ENCODE data around the gene C11orf58.

The C11orf58 gene

DNA sequence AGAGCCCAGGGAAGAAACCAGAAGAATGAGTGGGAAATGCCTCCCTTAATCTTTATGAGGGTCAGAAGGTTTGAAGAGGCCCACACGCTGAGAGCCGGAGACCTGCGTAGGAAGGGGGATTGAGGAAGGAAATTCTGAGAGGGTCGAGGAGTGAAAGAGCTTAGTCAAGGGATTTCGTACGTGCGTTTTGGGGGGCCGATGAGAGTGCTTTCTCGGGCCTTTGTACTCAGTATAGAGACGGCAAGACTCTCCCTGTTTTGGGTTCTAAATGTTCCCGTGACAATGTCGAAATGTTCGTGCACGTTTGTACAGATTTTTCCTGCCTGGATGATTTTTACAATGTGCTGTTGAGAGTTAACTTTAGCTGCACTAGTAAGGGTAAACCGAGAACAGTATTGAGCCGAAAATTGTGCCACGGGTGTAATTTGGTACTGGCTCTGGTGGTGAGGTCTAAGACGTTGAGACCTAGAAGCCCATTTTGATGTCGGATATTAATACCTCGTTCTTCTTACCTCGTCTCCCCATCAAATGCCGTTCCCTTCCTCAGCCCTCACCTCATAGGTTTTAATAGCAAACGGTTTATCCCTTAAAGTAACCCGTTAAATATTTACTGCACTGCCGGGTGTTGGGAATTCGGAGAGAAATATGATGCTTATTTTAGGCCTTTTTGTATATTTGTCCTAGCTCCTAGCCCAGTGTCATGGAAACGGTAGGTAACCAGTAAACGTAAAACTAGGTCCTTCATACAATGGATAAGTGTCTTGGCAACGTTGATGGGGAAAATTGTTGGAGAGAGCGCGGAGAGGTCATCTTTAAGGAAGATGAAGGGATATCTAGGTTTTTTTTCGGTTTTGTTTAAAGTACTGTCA, 734 bp downstream of the C11orf58 start:
- no peak for TF ChIP-seq CTCF (IDR thresholded peaks at IDR 0.05; ENCODE audit: extremely low read depth, missing control alignments)
- DNase-seq (ENCODE audit: low spot score), result no peak

DNA sequence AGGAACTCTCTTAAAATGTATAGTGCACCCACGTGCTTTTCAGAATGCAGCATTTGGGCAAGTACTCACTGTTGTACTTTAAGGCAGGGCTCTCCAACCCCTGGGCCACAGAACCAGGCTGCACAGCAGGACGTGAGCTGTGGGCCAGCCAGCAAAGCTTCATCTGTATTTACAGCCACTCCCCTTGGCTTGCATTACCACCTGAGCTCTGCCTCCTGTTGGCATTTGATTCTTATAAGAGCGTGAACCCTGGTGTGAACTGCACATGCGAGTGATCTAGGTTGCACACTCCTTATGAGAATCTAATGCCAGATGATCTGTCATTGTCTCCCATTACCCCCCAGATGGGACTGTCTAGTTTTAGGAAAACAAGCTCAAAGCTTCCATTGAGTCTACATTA, 3.0 kb downstream of the C11orf58 start:
- TF ChIP-seq CTCF (IDR thresholded peaks at IDR 0.05; ENCODE audit: extremely low read depth, missing control alignments), result no peak

GRCh38 chr11:16743478-16743877, 5.0 kb downstream of the C11orf58 start:
- TF ChIP-seq CTCF (IDR thresholded peaks at IDR 0.05; ENCODE audit: extremely low read depth, missing control alignments), result no peak
- no peak for DNase-seq (ENCODE audit: low spot score)

More for the DNA sequence above, 3.0 kb downstream of the C11orf58 start:
- DNase-seq (ENCODE audit: low spot score), result no peak

DNA sequence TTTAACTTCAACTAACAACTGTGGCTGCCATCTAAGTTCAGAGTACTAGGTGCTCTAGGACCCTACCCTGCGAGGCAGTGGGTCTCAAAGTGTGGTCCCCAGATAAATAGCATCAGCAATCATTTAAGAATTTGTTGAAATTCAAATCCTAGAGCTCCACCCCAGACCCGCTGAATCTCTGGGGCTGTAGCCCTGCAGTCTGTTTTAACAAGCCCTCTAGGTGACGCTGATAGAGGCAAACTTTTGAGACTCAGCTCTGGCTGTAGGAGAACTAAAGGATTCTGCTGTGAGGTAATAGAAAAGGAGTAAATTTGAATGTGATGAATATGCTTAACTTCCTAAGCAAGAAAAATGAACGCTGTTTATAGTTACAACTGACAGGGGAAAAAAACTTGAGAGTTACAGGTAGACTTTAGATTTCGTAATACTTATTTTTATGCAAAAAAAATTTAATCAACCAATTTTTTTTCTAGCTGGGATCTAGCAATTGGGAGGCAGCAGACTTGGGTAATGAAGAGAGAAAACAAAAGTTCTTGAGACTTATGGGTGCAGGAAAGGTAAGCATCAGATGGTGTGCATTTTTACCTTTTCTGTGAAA, 5.8 kb downstream of the C11orf58 start:
- TF ChIP-seq CTCF (IDR thresholded peaks at IDR 0.05; ENCODE audit: extremely low read depth, missing control alignments), result no peak
- no peak for DNase-seq (ENCODE audit: low spot score)

DNA sequence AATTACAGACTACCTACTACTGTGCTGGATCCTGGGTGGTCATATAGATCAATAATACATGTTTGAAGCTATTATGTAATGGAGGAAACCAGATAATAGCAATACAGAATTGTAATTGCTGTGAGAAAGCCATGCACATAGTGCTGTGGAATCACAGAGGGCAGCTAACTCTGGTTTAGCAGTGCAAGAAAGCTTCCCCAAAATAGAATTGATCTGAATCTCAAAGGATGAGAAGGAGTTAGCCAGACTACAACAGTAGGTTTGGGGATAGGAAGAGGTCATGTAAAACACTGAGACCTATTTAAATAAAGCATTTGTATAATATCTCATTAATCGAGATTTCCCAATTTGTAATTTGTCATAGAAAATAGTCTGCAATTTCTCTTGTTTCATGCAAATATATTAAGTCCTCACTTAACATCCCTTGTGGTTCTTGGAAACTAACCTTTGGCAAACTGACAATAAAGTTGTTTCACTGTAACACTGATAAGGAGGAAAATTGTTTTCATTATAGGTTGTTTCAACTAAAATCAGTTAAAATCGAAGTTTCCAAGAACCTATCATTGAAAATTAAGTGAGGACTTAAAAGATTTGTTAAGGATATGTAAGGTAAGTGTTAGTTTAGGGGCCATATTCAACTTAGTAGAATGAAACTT, 7.6 kb downstream of the C11orf58 start:
- no peak for TF ChIP-seq CTCF (IDR thresholded peaks at IDR 0.05; ENCODE audit: extremely low read depth, missing control alignments)
- no peak for DNase-seq (ENCODE audit: low spot score)

GRCh38 chr11:16749092-16749491, 10.6 kb downstream of the C11orf58 start:
- no peak for TF ChIP-seq CTCF (IDR thresholded peaks at IDR 0.05; ENCODE audit: extremely low read depth, missing control alignments)
- no peak for DNase-seq (ENCODE audit: low spot score)

- TF ChIP-seq CTCF (IDR thresholded peaks at IDR 0.05; ENCODE audit: extremely low read depth, missing control alignments), result no peak
- DNase-seq (ENCODE audit: low spot score), result no peak
Observed at GRCh38 chr11:16749666-16750065, 11.2 kb downstream of the C11orf58 start.
